Adrenal gland (tissue), 12 donors: Measurements from ENCODE around the gene PITPNB. TPM values are rescaled to one million over a fixed set of nuclear protein-coding genes. Genes with fewer than 3 reads are reported as not detected.

Experiments
- DNase-seq, 7 donors: peaks; one replicate each; pipeline ENCODE4 v3.0.0-alpha.2; 2019 to 2020
- H3K27ac ChIP-seq, 5 donors: fragments of 200-600 bp; sonication (generic) in 4 of 5; 1 replicate in 3 of 5; 2 replicates in 2 of 5; pipeline versions ENCODE4 v1.5.1 to v1.8.0; 2016 to 2020; ENCODE audit warnings: mild to moderate bottlenecking in 1 of 5
- H3K27me3 ChIP-seq: fragments of 200-600 bp; 2 replicates; pipeline ENCODE4 v1.8.0; 2021
- H3K36me3 ChIP-seq, 2 donors: fragments of 200-600 bp; replicated peaks in 1 of 2; 1 replicate in 1 of 2; 2 replicates in 1 of 2; pipeline versions ENCODE4 v1.5.1 to v1.8.0; 2018 to 2022
- H3K4me1 ChIP-seq, 2 donors: fragments of 200-600 bp; replicated peaks in 1 of 2; 1 replicate in 1 of 2; 2 replicates in 1 of 2; pipeline versions ENCODE4 v1.5.1 to v1.8.0; 2018 to 2021
- H3K4me3 ChIP-seq, 4 donors: fragments of 200-600 bp; sonication (generic) in 3 of 4; one replicate each; pipeline ENCODE4 v1.5.1; 2016 to 2018
- H3K9me3 ChIP-seq, 3 donors: fragments of 200-600 bp; sonication (generic) in 1 of 3; replicated peaks in 1 of 3; 1 replicate in 2 of 3; 2 replicates in 1 of 3; pipeline versions ENCODE4 v1.5.1 to v1.8.0; 2016 to 2021
- POLR2A ChIP-seq, 2 donors: fragments of 450-650 bp; IDR thresholded peaks; one replicate each; pipeline ENCODE4 v1.6.1; 2017; ENCODE audit warnings: antibody characterized with exemption in 2 of 2, mild to moderate bottlenecking in 2 of 2, moderate library complexity in 1 of 2
- WGBS, 4 donors: extraction: QIAGEN DNeasy Blood & Tissue Kit in 2 of 4; methylation state at CpG; one replicate each; pipeline versions ENCODE4 v1.1.5 to v1.1.7; 2013 to 2017; 5-methylcytosine and 5-hydroxymethylcytosine counted together
- intact Hi-C, 2 donors: fragments of 100-400 bp; cut with DNase I; formaldehyde crosslinking; loops; one replicate each; pipeline versions ENCODE4 v1.14.1 to v1.15.0; 2022 to 2023
- polyA plus RNA-seq, 3 donors: library from polyadenylated mRNA; stranded (reverse); fragments of 200-250 nt in 2 of 3; fragments of 350-450 nt in 1 of 3; fragmentation: Illumina TruSeq in 1 of 3; extraction: RNeasy Lipid Tissue Mini Kit (QIAGEN cat#74804) in 1 of 3; gene quantifications; one replicate each; pipeline ENCODE4 v1.2.3, GENCODE V29; 2013 to 2014
- total RNA-seq, 9 donors: library from RNA; depleted of rRNA in 4 of 9; stranded (reverse); fragments of >200 nt in 4 of 9; fragments of 120-200 nt in 1 of 9; fragmentation: NEBNext Ultra II Directional in 1 of 9; extraction: Animal tissue kit (Norgen Biotek cat#: 25700) in 1 of 9; gene quantifications; one replicate each; pipeline versions ENCODE4 v1.1.0 to v1.2.4, GENCODE V29; 2013 to 2023
- TF ChIP-seq, protein P1 (sequence below), 6 experiments: fragments of 450-650 bp in 4 of 6; fragments of 200-600 bp in 2 of 6; sonication (generic) in 1 of 6; IDR thresholded peaks; 1 replicate in 5 of 6; 2 replicates in 1 of 6; pipeline versions ENCODE4 v1.5.1 to v1.8.0; 2016 to 2021; ENCODE audit warnings: antibody characterized with exemption in 6 of 6, mild to moderate bottlenecking in 2 of 6, moderate library complexity in 1 of 6
- donor health status: healthy with polysubstance abuse.
- donor health status: Bipolar disorder and iron deficiency.
- donor health status: DM: yes; HTN: yes; CAD: no.
- donor health status: DM: no; HTN: no; CAD: no.
- donor health status: DM: no; HTN: no; CAD: no.
- donor health status: DM: yes; HTN: yes; CAD: no.

The PITPNB gene
- total and polyA plus RNA-seq, 12 donors: 16.8 to 69.0 (median 27.6) TPM

DNA sequence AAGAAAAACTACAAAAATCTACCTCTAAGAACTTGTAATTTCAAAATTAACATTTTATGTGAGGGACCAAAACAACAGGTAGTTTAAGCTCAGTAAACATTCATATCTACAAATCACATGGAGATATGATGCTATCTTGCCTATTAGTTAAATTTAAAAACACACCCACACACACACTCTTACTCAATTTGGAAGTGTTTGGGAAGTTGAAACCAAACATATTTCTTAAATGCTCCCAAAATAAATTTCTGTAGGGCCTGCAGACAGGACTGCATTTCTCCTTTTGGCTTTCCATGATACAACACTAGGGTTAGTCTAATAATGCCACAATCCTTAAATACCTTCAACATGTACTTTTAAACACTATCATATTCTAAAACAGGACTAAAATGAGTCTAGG, 7.0 kb downstream of the PITPNB start:
- no peak for DNase-seq
- TF ChIP-seq, protein P1, sequence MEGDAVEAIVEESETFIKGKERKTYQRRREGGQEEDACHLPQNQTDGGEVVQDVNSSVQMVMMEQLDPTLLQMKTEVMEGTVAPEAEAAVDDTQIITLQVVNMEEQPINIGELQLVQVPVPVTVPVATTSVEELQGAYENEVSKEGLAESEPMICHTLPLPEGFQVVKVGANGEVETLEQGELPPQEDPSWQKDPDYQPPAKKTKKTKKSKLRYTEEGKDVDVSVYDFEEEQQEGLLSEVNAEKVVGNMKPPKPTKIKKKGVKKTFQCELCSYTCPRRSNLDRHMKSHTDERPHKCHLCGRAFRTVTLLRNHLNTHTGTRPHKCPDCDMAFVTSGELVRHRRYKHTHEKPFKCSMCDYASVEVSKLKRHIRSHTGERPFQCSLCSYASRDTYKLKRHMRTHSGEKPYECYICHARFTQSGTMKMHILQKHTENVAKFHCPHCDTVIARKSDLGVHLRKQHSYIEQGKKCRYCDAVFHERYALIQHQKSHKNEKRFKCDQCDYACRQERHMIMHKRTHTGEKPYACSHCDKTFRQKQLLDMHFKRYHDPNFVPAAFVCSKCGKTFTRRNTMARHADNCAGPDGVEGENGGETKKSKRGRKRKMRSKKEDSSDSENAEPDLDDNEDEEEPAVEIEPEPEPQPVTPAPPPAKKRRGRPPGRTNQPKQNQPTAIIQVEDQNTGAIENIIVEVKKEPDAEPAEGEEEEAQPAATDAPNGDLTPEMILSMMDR (IDR thresholded peaks at IDR 0.05): no peak
- no peak for TF ChIP-seq POLR2A (IDR thresholded peaks at IDR 0.05)
- H3K4me1 ChIP-seq: peaks cover 12 to 58% of the 10 kb centered on the region in 2 donors
- H3K9me3 ChIP-seq: no peaks in the 10 kb centered on the region
- intact Hi-C loops: no loop called here
- no peak overlapping the region for H3K27ac ChIP-seq
- H3K4me3 ChIP-seq: no peak overlapping the region
- no peaks in the 10 kb centered on the region for H3K27me3 ChIP-seq
- H3K36me3 ChIP-seq: peaks cover 0 to 15% of the 10 kb centered on the region in 2 donors

DNA sequence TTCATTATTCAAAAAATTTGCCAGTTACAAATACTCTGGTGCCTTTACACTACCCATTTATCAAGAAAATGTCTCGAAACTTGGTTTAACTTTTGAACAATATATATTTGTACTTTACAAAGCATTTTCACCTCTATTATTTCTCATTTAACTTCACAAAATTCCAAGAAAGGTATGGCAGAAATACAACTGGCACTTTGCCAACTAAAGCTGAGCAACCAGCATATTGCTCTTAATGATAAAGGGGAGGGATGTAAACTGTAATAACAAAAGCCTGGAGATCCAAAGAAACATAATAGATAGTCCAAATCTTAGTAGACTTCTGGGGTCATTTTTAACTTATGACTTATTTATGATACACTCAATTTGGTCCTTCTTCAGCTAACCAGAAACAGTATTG, 7.7 kb downstream of the PITPNB start:
- Histone ChIP-seq H3K36me3 (peaks cover 0 to 15% of the 10 kb centered on the region in 2 donors), H3K4me3 (no peak overlapping the region), H3K27me3 (no peaks in the 10 kb centered on the region), H3K27ac (no peak overlapping the region), H3K9me3 (no peaks in the 10 kb centered on the region), H3K4me1 (peaks cover 12 to 50% of the 10 kb centered on the region in 2 donors)
- 86 to 100% (median 91%) methylated on average over 1 of the region's 1 CpG for WGBS, 4 donors
- no peak for DNase-seq
- intact Hi-C loops: no loop called here
- TF ChIP-seq, protein P1 (IDR thresholded peaks at IDR 0.05): no peak

DNA sequence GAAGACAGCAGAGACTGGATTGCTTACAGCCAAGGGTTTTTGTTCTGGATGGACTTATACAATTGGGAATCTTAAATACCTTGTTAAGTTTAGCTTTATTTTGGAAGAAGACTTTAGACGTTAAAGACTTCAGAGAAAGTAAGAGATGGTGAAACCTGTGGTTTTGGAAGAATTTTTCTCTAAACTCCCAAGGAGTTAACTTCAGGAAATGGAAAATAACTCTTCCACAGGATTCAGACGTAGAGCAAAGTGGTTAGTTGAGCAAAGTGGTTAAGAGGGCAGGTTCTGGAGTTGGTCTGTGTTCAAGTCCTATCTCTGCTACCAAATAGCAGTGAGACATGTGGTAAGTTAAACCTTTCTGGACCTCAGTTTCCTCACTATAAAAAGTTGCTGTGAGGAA, 12.8 kb downstream of the PITPNB start:
- Histone ChIP-seq H3K4me3 (no peak overlapping the region), H3K4me1 (no peaks in the 10 kb centered on the region), H3K27ac (no peak overlapping the region), H3K27me3 (no peaks in the 10 kb centered on the region), H3K9me3 (no peaks in the 10 kb centered on the region), H3K36me3 (peaks cover 0 to 18% of the 10 kb centered on the region in 2 donors)
- no peak for DNase-seq
- intact Hi-C loops: no loop called here
- TF ChIP-seq POLR2A (IDR thresholded peaks at IDR 0.05): no peak
- TF ChIP-seq, protein P1 (IDR thresholded peaks at IDR 0.05): no peak
- WGBS, 4 donors: 63 to 71% (median 69%) methylated on average over 2 of the region's 2 CpGs

DNA sequence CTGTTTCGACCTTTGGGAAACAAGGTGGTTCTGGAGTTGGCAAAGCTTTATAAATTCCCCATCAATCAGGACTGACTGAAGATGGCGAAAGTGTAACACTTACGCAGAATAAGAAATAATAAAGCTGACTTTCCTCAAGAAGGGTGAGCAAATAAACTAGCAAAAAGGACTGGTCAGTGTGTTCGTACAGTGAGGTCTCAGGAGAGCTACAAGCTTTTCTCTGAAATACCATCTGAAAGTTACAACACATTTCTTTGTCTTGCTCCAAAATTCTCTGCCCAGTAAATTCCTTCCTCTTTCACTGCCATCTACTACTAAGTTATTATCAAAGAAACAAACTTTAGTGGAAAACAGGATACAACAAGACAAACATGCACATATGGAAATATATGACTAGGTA, 13.4 kb downstream of the PITPNB start:
- H3K27ac ChIP-seq: no peak overlapping the region
- 63 to 90% (median 78%) methylated on average over 4 of the region's 4 CpGs for WGBS, 4 donors
- intact Hi-C loops: no loop called here
- peaks cover 0 to 17% of the 10 kb centered on the region in 2 donors for H3K36me3 ChIP-seq
- no peak overlapping the region for H3K4me3 ChIP-seq
- no peak for DNase-seq
- no peaks in the 10 kb centered on the region for H3K4me1 ChIP-seq
- H3K9me3 ChIP-seq: no peaks in the 10 kb centered on the region
- H3K27me3 ChIP-seq: no peaks in the 10 kb centered on the region
- TF ChIP-seq POLR2A (IDR thresholded peaks at IDR 0.05): no peak
- TF ChIP-seq, protein P1 (IDR thresholded peaks at IDR 0.05): no peak
